GM12878 (cell line): ENCODE measurements around the gene NTRK3. TPM values are rescaled to one million over a fixed set of nuclear protein-coding genes. Genes with fewer than 3 reads are reported as not detected.

Source experiments
- ATAC-seq: fragments of 200-7000 bp; cut with Tn5 transposase; 3 replicates; pipeline ENCODE4 v1.9.1; 2020; ENCODE audit warnings: mild to moderate bottlenecking, moderate library complexity
- BruUV-seq: library from RNA; stranded (reverse); fragments of 400-500 nt; replicated peaks from 2 replicates; lab custom pipeline; 2021; lab: Mats Ljungman, UMichigan
- CTCF ChIA-PET: fragments of 300-600 bp; sonication (Branson Sonifier 250); formaldehyde crosslinking; extraction: SDS; loops from one replicate; lab custom pipeline; 2021; ENCODE audit warnings: inconsistent platforms; lab: Yijun Ruan, JAX
- POLR2A ChIA-PET: fragments of 350-600 bp; formaldehyde crosslinking; extraction: SDS; loops from one replicate; lab custom pipeline; 2021; ENCODE audit warnings: inconsistent platforms; lab: Charles Lee
- RAD21 ChIA-PET: fragments of 300-600 bp; sonication (Branson Sonifier 250); formaldehyde crosslinking; loops from one replicate; lab custom pipeline; 2023; ENCODE audit warnings: antibody characterized with exemption; ENCODE audit not compliant: unreplicated experiment; lab: Charles Lee
- SMC1A ChIA-PET: fragments of 300-600 bp; sonication (Branson Sonifier 250); formaldehyde crosslinking; loops from one replicate; lab custom pipeline; 2023; ENCODE audit not compliant: unreplicated experiment, uncharacterized antibody; lab: Charles Lee
- DNase-seq: peaks from one replicate; pipeline ENCODE4 v3.0.0-alpha.2; 2011; ENCODE audit warnings: low read depth, low spot score
- FAIRE-seq: peaks from 3 replicates; lab custom pipeline; 2011; peaks lifted over from hg19 to GRCh38; lab: Jason Lieb, UNC
- H2AFZ ChIP-seq: 2 replicates; pipeline ENCODE4 v1.6.0; 2011; ENCODE audit warnings: low read depth, low read length, control low read depth; ENCODE audit not compliant: control insufficient read depth
- H3K27ac ChIP-seq: 2 replicates; pipeline ENCODE4 v1.5.1; 2011; ENCODE audit warnings: control low read depth; ENCODE audit not compliant: control insufficient read depth, insufficient read depth
- H3K27me3 ChIP-seq, 2 experiments: replicated peaks in 1 of 2; 2 replicates each; pipeline versions ENCODE4 v1.6.0 to v1.6.1; 2011; ENCODE audit warnings: low read length in 1 of 2; ENCODE audit not compliant: control insufficient read depth in 2 of 2, insufficient read depth in 2 of 2
- H3K36me3 ChIP-seq, 2 experiments: 2 replicates each; pipeline ENCODE4 v1.5.1; 2011; ENCODE audit warnings: low read length in 1 of 2; ENCODE audit not compliant: control insufficient read depth in 2 of 2, insufficient read depth in 2 of 2
- H3K4me1 ChIP-seq: 2 replicates; pipeline ENCODE4 v1.6.1; 2011; ENCODE audit warnings: mild to moderate bottlenecking, low read length, moderate library complexity, mixed read lengths; ENCODE audit not compliant: control insufficient read depth, insufficient read depth
- H3K4me2 ChIP-seq: 2 replicates; pipeline ENCODE4 v1.6.0; 2011; ENCODE audit warnings: control low read depth; ENCODE audit not compliant: control insufficient read depth, insufficient read depth
- H3K4me3 ChIP-seq: fragments of 200-600 bp; sonication (generic); 2 replicates; pipeline ENCODE4 v1.5.1; 2016
- H3K79me2 ChIP-seq: 2 replicates; pipeline ENCODE4 v1.6.0; 2011; ENCODE audit warnings: low read length; ENCODE audit not compliant: control insufficient read depth, insufficient read depth
- H3K9ac ChIP-seq: 2 replicates; pipeline ENCODE4 v1.8.0; 2011; ENCODE audit warnings: low read length, control low read depth, mixed read lengths; ENCODE audit not compliant: control insufficient read depth, insufficient read depth
- H3K9me3 ChIP-seq: replicated peaks from 3 replicates; pipeline ENCODE4 v1.5.1; 2011; ENCODE audit warnings: mild to moderate bottlenecking, low read length; ENCODE audit not compliant: control insufficient read depth, insufficient read depth
- H4K20me1 ChIP-seq: 2 replicates; pipeline ENCODE4 v1.6.0; 2011; ENCODE audit not compliant: control insufficient read depth, insufficient read depth
- KAT2A ChIP-seq: conservative IDR thresholded peaks from 2 replicates; pipeline ENCODE4 v1.6.1; 2011; ENCODE audit warnings: low read depth, low read length; ENCODE audit not compliant: control insufficient read depth
- PBX3 ChIP-seq: IDR thresholded peaks from 2 replicates; pipeline ENCODE4 v1.6.1; 2011; ENCODE audit warnings: mild to moderate bottlenecking, low read depth, low read length, moderate library complexity; ENCODE audit not compliant: insufficient replicate concordance
- POU2F2 ChIP-seq: IDR thresholded peaks from 3 replicates; pipeline ENCODE4 v1.6.1; 2011; ENCODE audit warnings: low read depth, mild to moderate bottlenecking, low read length, borderline replicate concordance
- REST ChIP-seq: IDR thresholded peaks from 2 replicates; pipeline ENCODE4 v1.6.1; 2012; ENCODE audit warnings: mild to moderate bottlenecking, low read depth, low read length
- SREBF2 ChIP-seq: IDR thresholded peaks from 2 replicates; pipeline ENCODE4 v1.6.1; 2012; ENCODE audit warnings: mild to moderate bottlenecking, low read length
- ZNF622 ChIP-seq: fragments of 450-650 bp; IDR thresholded peaks from 2 replicates; pipeline ENCODE4 v1.6.1; 2017; ENCODE audit warnings: mild to moderate bottlenecking, inconsistent platforms
- WGBS: methylation state at CpG from one replicate; pipeline ENCODE4 v1.1.6; 2016; ENCODE audit warnings: low lambda C conversion rate; ENCODE audit not compliant: insufficient replicate concordance, insufficient coverage; ENCODE audit errors: missing lambda C conversion rate; 5-methylcytosine and 5-hydroxymethylcytosine counted together
- in situ Hi-C: fragments of 300-500 bp; cut with MboI; formaldehyde crosslinking; loops from 9 replicates; pipeline ENCODE4 v1.14.3; 2018; ENCODE audit warnings: mixed read lengths
- intact Hi-C: fragments of 100-400 bp; cut with micrococcal nuclease; formaldehyde crosslinking; loops from one replicate; pipeline ENCODE4 v1.14.2; 2022; ENCODE audit not compliant: unreplicated experiment
- polyA plus RNA-seq, 11 experiments: library from polyadenylated mRNA; depleted of rRNA in 4 of 11; unstranded in 6 of 11; stranded (reverse) in 5 of 11; fragments of >200 nt; fragmentation: Nextera tagmentation in 4 of 11; fragmentation: Illumina TruSeq in 1 of 11; extraction: Ambion mirVana in 4 of 11; extraction: Trizol in 1 of 11; gene quantifications; 1 replicate in 1 of 11; 2 replicates in 10 of 11; pipeline versions ENCODE4 v1.2.1 to v1.2.3, GENCODE V29; 2011 to 2016; ENCODE audit warnings: inconsistent platforms in 2 of 11, missing spikeins in 2 of 11, low read depth in 1 of 11
- total RNA-seq, 4 experiments: library from RNA; depleted of rRNA in 3 of 4; stranded (reverse); fragments of >200 nt in 3 of 4; fragmentation: Illumina TruSeq in 1 of 4; extraction: Trizol in 1 of 4; gene quantifications; 2 replicates each; pipeline versions ENCODE4 v1.2.1 to v1.2.3, GENCODE V29; 2013 to 2021

The NTRK3 gene
- total and polyA plus RNA-seq, 10 of the 15 experiments (the other 5 are each of a cell fraction or from before 2014, with no cell fraction given) = not detected

GRCh38 chr15:87998630-87999029 lies 257.9 kb downstream of the NTRK3 start (continued):
- TF ChIP-seq REST = no peak

- Histone ChIP-seq H4K20me1 (no peaks in the 10 kb centered on the region), H3K4me3 (no peak overlapping the region), H3K27ac (no peak overlapping the region), H3K4me1 (no peaks in the 10 kb centered on the region), H3K4me2 (no peak overlapping the region), H3K9ac (no peak overlapping the region), H3K9me3 (no peaks in the 10 kb centered on the region), H3K79me2 (no peaks in the 10 kb centered on the region), H2AFZ (no peak overlapping the region), H3K27me3 (no peaks in the 10 kb centered on the region), H3K36me3 (no peaks in the 10 kb centered on the region)
- POLR2A ChIA-PET = no interaction called here
- SMC1A ChIA-PET = no interaction called here
- intact Hi-C loops = no loop called here
- 15% methylated on average over 2 of the region's 2 CpGs for WGBS
- no TSS peak for BruUV-seq
- RAD21 ChIA-PET = no interaction called here
- FAIRE-seq = no peak
- DNase-seq = no peak
- TF ChIP-seq SREBF2 (no peak), POU2F2 (no peak), PBX3 (no peak), ZNF622 (no peak), KAT2A (no peak)
- CTCF ChIA-PET = no interaction called here
- in situ Hi-C loops = no loop called here
- no peak for ATAC-seq
Observed at GRCh38 chr15:87986776-87987175, 269.8 kb downstream of the NTRK3 start.
